OCI-LY3 (cell line): ENCODE data around the gene PCSK6.
A peak's percentile ranks its signal among the peaks of the same experiment; 100 is the strongest.

Experiments
- H2AFZ ChIP-seq: fragments of 200-600, 300-600 bp; shearing (Covaris generic); 2 replicates; pipeline ENCODE4 v1.6.0; 2014; ENCODE audit warnings: antibody characterized with exemption, low read depth, low read length
- H3K27ac ChIP-seq: fragments of 200-600, 300-600 bp; sonication (generic); 2 replicates; pipeline ENCODE4 v1.5.1; 2014; ENCODE audit warnings: mild to moderate bottlenecking, low read length, moderate library complexity, mixed read lengths
- H3K27me3 ChIP-seq: fragments of 200-600, 300-600 bp; sonication (generic); 2 replicates; pipeline ENCODE4 v1.6.1; 2014; ENCODE audit warnings: low read depth, low read length, mixed read lengths
- H3K36me3 ChIP-seq: fragments of 200-600, 300-600 bp; sonication (generic); replicated peaks from 2 replicates; pipeline ENCODE3; 2014; ENCODE audit warnings: low read depth, low read length, mixed read lengths
- H3K4me1 ChIP-seq: fragments of 300-600, 200-600 bp; sonication (generic); 2 replicates; pipeline ENCODE4 v1.6.1; 2014; ENCODE audit warnings: low read length, mixed read lengths
- H3K4me2 ChIP-seq: fragments of 200-600, 300-600 bp; sonication (generic); 2 replicates; pipeline ENCODE4 v1.6.1; 2014; ENCODE audit warnings: low read length, mixed read lengths
- H3K4me3 ChIP-seq: fragments of 300-600, 200-600 bp; sonication (generic); 2 replicates; pipeline ENCODE4 v1.5.1; 2014; ENCODE audit warnings: antibody characterized with exemption, mild to moderate bottlenecking, low read length, moderate library complexity
- H3K79me2 ChIP-seq: fragments of 300-600, 200-600 bp; shearing (Covaris generic); 2 replicates; pipeline ENCODE4 v1.6.1; 2014; ENCODE audit warnings: mild to moderate bottlenecking, low read length, mixed read lengths
- H3K9ac ChIP-seq: fragments of 300-600, 200-600 bp; shearing (Covaris generic); 2 replicates; pipeline ENCODE4 v1.6.0; 2014; ENCODE audit warnings: mild to moderate bottlenecking, low read length, moderate library complexity
- H3K9me3 ChIP-seq: fragments of 200-600, 300-600 bp; shearing (Covaris generic); 2 replicates; pipeline ENCODE4 v1.6.1; 2014; ENCODE audit warnings: low read length, mixed read lengths; ENCODE audit not compliant: insufficient read depth
- H4K20me1 ChIP-seq: fragments of 200-600, 300-600 bp; sonication (generic); 2 replicates; pipeline ENCODE4 v1.6.1; 2016; ENCODE audit warnings: low read length, mixed read lengths; ENCODE audit not compliant: insufficient read depth
- EZH2phosphoT487 ChIP-seq: fragments of 200-600 bp; shearing (Covaris generic); IDR thresholded peaks from 2 replicates; pipeline ENCODE4 v1.6.1; 2018; ENCODE audit warnings: antibody characterized with exemption, mixed run types, low read depth
- TF ChIP-seq, protein P1 (sequence below): fragments of 200-600, 300-600 bp; sonication (generic); IDR thresholded peaks from 2 replicates; pipeline ENCODE4 v1.5.1; 2014; ENCODE audit warnings: antibody characterized with exemption, low read length, low read depth

Gene PCSK6

DNA sequence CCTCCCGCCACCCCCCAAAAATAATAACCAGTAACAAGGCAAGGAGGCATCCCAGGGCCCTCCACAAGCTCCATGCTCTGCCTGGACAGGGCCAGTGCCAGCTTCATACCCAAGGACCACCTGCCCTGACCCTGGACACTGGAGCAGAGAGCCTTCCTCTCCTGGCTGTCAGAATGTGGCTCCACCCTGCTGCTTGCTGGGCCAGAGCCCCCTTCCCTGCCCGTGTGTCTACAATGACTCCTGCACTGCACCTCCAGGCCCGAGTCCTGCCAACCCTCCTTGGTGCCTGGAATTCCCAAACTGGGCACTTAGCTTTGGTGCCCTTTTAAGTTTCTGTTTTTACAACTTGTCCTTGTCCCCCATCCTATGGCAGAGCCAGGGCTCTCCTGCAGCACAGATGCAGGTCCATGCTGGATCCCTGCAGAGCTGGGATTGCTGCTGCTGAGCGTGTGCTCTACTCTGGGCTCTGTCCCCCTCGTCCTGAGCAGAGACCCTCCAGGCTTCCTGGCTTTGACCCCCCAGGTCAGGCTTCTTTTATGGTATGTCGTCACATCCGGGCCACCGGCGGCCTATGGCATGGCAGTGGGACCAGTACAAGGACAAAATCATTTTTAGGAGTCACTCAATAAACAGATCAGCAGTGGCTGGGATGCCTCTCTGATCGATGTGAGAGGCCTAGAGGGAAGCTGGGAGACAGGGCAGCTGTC is 183.0 kb downstream of the PCSK6 start:
- Histone ChIP-seq H3K9me3 (no peaks in the 10 kb centered on the region), H3K27me3 (peaks cover 6% of the 10 kb centered on the region; the same call in 1 of the 2 replicates), H3K4me3 (no peak overlapping the region), H3K9ac (no peak overlapping the region), H3K27ac (no peak overlapping the region), H3K36me3 (no peaks in the 10 kb centered on the region), H3K4me1 (no peaks in the 10 kb centered on the region), H3K4me2 (no peak overlapping the region), H2AFZ (no peak overlapping the region), H4K20me1 (no peaks in the 10 kb centered on the region), H3K79me2 (no peaks in the 10 kb centered on the region)
- no peak for TF ChIP-seq EZH2phosphoT487
- TF ChIP-seq, protein P1, sequence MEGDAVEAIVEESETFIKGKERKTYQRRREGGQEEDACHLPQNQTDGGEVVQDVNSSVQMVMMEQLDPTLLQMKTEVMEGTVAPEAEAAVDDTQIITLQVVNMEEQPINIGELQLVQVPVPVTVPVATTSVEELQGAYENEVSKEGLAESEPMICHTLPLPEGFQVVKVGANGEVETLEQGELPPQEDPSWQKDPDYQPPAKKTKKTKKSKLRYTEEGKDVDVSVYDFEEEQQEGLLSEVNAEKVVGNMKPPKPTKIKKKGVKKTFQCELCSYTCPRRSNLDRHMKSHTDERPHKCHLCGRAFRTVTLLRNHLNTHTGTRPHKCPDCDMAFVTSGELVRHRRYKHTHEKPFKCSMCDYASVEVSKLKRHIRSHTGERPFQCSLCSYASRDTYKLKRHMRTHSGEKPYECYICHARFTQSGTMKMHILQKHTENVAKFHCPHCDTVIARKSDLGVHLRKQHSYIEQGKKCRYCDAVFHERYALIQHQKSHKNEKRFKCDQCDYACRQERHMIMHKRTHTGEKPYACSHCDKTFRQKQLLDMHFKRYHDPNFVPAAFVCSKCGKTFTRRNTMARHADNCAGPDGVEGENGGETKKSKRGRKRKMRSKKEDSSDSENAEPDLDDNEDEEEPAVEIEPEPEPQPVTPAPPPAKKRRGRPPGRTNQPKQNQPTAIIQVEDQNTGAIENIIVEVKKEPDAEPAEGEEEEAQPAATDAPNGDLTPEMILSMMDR, result no peak

DNA sequence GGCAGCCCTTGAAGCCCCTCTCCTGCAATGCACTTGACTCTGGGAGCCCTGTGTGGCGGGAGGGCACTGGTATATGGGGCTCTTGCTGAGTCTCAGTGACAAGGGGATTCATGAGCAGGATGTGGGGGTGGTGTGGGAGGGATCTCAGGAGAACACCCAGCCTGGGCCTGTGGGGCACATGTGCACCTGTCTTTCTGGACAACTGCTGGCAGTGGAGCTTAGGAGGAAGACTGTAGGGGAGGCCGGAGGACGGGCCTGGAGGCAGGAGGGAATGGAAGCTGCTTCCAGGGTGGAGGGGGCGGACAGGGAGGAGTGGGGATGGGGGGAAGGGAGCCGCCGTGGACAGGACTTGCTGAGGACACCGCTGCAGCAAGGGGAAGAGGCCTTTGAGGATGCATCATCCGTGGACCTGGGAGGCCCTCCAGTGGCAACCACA is 183.7 kb downstream of the PCSK6 start:
- Histone ChIP-seq H4K20me1 (no peaks in the 10 kb centered on the region), H3K4me3 (no peak overlapping the region), H3K36me3 (no peaks in the 10 kb centered on the region), H2AFZ (no peak overlapping the region), H3K79me2 (no peaks in the 10 kb centered on the region), H3K27ac (no peak overlapping the region), H3K9ac (no peak overlapping the region), H3K4me2 (no peak overlapping the region), H3K27me3 (peaks cover 6% of the 10 kb centered on the region; the same call in 1 of the 2 replicates), H3K9me3 (no peaks in the 10 kb centered on the region), H3K4me1 (no peaks in the 10 kb centered on the region)
- TF ChIP-seq EZH2phosphoT487, result no peak
- TF ChIP-seq, protein P1, result no peak

- H3K27ac ChIP-seq, result no peak overlapping the region
- H3K9ac ChIP-seq, result no peak overlapping the region
- peaks cover 4% of the 10 kb centered on the region; the same call in 1 of the 2 replicates for H3K4me1 ChIP-seq
- H3K36me3 ChIP-seq, result no peaks in the 10 kb centered on the region
- no peaks in the 10 kb centered on the region for H3K79me2 ChIP-seq
- no peaks in the 10 kb centered on the region for H3K9me3 ChIP-seq
- no peak overlapping the region for H3K4me2 ChIP-seq
- no peak overlapping the region for H2AFZ ChIP-seq
- H3K4me3 ChIP-seq, result no peak overlapping the region
- H3K27me3 ChIP-seq, result peaks cover 6% of the 10 kb centered on the region; the same call in 1 of the 2 replicates
- H4K20me1 ChIP-seq, result no peaks in the 10 kb centered on the region
- TF ChIP-seq EZH2phosphoT487, result no peak
- TF ChIP-seq, protein P1, result no peak
Observed at GRCh38 chr15:101303408-101303807, 186.1 kb downstream of the PCSK6 start.

- peaks cover 1% of the 10 kb centered on the region; the same call in 1 of the 2 replicates for H3K27me3 ChIP-seq
- H3K36me3 ChIP-seq, result peaks cover 11% of the 10 kb centered on the region
- H3K9ac ChIP-seq, result no peak overlapping the region
- H3K9me3 ChIP-seq, result no peaks in the 10 kb centered on the region
- H2AFZ ChIP-seq, result no peak overlapping the region
- peaks cover 19% of the 10 kb centered on the region for H3K4me1 ChIP-seq
- peak overlapping the region; percentile 71 for H3K4me2 ChIP-seq
- peaks cover 34% of the 10 kb centered on the region for H3K79me2 ChIP-seq
- H4K20me1 ChIP-seq, result peaks cover 27% of the 10 kb centered on the region
- TF ChIP-seq, protein P1, result no peak
- no peak for TF ChIP-seq EZH2phosphoT487
- no peak overlapping the region for H3K27ac ChIP-seq
- H3K4me3 ChIP-seq, result no peak overlapping the region
Observed at GRCh38 chr15:101296418-101297405, 192.8 kb downstream of the PCSK6 start.
